K562 (cell line): ENCODE measurements around the gene SLC43A2. TPM values are rescaled to one million over a fixed set of nuclear protein-coding genes. Genes with fewer than 3 reads are reported as not detected.

Experiments used
- BMI1 ChIP-seq: fragments of 150-350 bp; IDR thresholded peaks from 2 replicates; pipeline ENCODE4 v1.6.1; 2014; ENCODE audit warnings: low read length
- CSDE1 ChIP-seq, 2 experiments: fragments of 450-650 bp; IDR thresholded peaks; 2 replicates each; pipeline ENCODE4 v1.6.1; 2016; ENCODE audit warnings: mild to moderate bottlenecking in 1 of 2
- FUS ChIP-seq: fragments of 200-400 bp; formaldehyde crosslinking; optimal IDR thresholded peaks from 2 replicates; pipeline ENCODE3; 2017; ENCODE audit warnings: low read depth, low read length
- KDM2B ChIP-seq: fragments of 250-450 bp; sonication (Bioruptor Pico); IDR thresholded peaks from 2 replicates; pipeline ENCODE4 v1.8.0; 2021; ENCODE audit warnings: mild to moderate bottlenecking, moderate library complexity
- NR2F6 ChIP-seq: fragments of 450-650 bp; formaldehyde crosslinking; IDR thresholded peaks from 2 replicates; pipeline ENCODE4 v1.4.0; 2020; ENCODE audit warnings: mild to moderate bottlenecking
- PCBP2 ChIP-seq: fragments of 200-400 bp; formaldehyde crosslinking; IDR thresholded peaks from 2 replicates; pipeline ENCODE4 v1.6.1; 2018; ENCODE audit warnings: low read length, low read depth, mild to moderate bottlenecking, moderate library complexity; ENCODE audit not compliant: poor library complexity, severe bottlenecking
- PHF21A ChIP-seq: fragments of 450-650 bp; IDR thresholded peaks from 2 replicates; pipeline ENCODE4 v1.6.1; 2017; ENCODE audit warnings: low read depth, borderline replicate concordance
- PTTG1 ChIP-seq: fragments of 450-650 bp; IDR thresholded peaks from 2 replicates; pipeline ENCODE4 v1.6.1; 2016; ENCODE audit warnings: low read depth, mild to moderate bottlenecking, missing genetic modification characterization, missing compliant biosample characterization
- SAP30 ChIP-seq: fragments of 200-600 bp; sonication (generic); IDR thresholded peaks from 2 replicates; pipeline ENCODE4 v1.6.1; 2012; ENCODE audit warnings: borderline replicate concordance, low read depth, mild to moderate bottlenecking, moderate library complexity, low read length, control low read depth, inconsistent platforms; ENCODE audit not compliant: insufficient read depth, poor library complexity, severe bottlenecking
- TCF7 ChIP-seq: sonication (generic); IDR thresholded peaks from 2 replicates; pipeline ENCODE4 v1.6.1; 2016; ENCODE audit warnings: antibody characterized with exemption, borderline replicate concordance
- TFAM ChIP-seq: fragments of 250-450 bp; sonication (Bioruptor Pico); conservative IDR thresholded peaks from 2 replicates; pipeline ENCODE4 v1.5.0; 2021; ENCODE audit warnings: mild to moderate bottlenecking, moderate library complexity
- ZNF24 ChIP-seq: fragments of 450-650 bp; IDR thresholded peaks from 2 replicates; pipeline ENCODE4 v1.6.1; 2016
- ZNF274 ChIP-seq: IDR thresholded peaks from 2 replicates; pipeline ENCODE4 v1.6.1; 2011; ENCODE audit warnings: low read depth, mild to moderate bottlenecking, low read length, moderate library complexity, borderline replicate concordance
- polyA plus RNA-seq, 8 experiments: library from polyadenylated mRNA; depleted of rRNA in 4 of 8; stranded (reverse) in 5 of 8; unstranded in 3 of 8; fragments of >200 nt; fragmentation: Nextera tagmentation in 2 of 8; fragmentation: Illumina TruSeq in 1 of 8; extraction: Ambion mirVana in 2 of 8; extraction: Trizol in 1 of 8; gene quantifications; 2 replicates each; pipeline versions ENCODE4 v1.2.1 to v1.2.3, GENCODE V29; 2011 to 2014; ENCODE audit warnings: inconsistent platforms in 1 of 8, missing spikeins in 1 of 8
- total RNA-seq, 7 experiments: library from RNA; depleted of rRNA in 6 of 7; stranded (reverse); fragments of >200 nt in 6 of 7; fragmentation: Illumina TruSeq in 2 of 7; extraction: Trizol in 2 of 7; gene quantifications; 2 replicates each; pipeline versions ENCODE4 v1.2.1 to v1.2.3, GENCODE V29; 2011 to 2021; ENCODE audit warnings: low replicate concordance in 1 of 7
- TF ChIP-seq, protein P1 (sequence below), 2 experiments: fragments of 450-650 bp; formaldehyde crosslinking in 1 of 2; IDR thresholded peaks; 2 replicates each; pipeline versions ENCODE4 v1.4.0 to v1.6.1; 2014 to 2020; ENCODE audit warnings: mild to moderate bottlenecking in 2 of 2, borderline replicate concordance in 1 of 2, low read depth in 1 of 2
- TF ChIP-seq, protein P2 (sequence below): sonication (generic); formaldehyde crosslinking; IDR thresholded peaks from 2 replicates; pipeline ENCODE4 v1.8.0; 2022; ENCODE audit warnings: mild to moderate bottlenecking, missing genetic modification reagents
- TF ChIP-seq, protein P3 (sequence below): fragments of 450-650 bp; IDR thresholded peaks from 2 replicates; pipeline ENCODE4 v1.6.1; 2016; ENCODE audit warnings: borderline replicate concordance

Gene SLC43A2
- total and polyA plus RNA-seq, 9 of the 15 experiments (the other 6 are each of a cell fraction or from before 2014, with no cell fraction given), result 0.03 to 10.2 (median 3.6) TPM

DNA sequence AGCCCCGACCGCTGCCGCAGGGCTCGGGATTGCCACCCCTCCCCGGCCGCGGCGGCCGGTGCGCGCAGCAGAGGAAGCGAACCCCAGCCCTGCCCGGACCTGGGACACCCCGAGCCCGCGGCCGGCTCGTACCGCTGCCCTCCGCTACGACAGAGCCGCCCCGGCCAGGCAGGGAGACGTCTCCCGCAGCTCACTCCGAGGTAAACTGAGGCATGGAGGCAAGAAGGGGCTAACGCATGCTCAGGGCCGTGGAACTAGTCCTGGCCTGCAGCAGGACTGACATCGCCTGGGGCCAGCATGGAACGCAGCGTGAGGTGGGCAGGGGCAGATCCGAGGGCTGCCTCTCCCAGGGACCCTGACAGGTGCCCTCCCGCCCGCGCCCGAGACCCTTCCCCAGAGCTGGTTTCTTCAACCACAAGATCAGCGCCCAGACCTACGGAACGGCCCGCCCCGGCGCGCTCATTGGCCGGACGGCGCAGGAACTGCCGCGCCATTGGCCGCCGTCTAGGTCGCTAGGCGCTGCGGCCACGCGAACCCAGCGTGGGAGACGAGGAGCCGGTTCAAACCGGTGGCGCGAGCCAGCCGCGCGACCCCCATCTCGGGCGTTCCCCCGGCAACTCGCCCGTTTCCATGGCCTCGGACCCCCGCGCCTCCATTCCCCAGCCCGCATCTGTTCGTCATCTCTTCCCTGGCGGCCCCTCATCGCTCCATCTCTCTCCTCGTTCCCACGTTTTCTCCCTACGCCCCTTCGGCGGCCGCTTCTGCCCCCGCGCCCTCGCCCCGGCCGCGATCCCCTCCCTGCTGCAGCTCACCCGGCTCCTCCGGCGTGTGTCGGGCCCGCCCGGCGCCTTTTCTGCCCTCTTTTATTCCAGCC, at the start of gene SLC43A2 (continued):
- TF ChIP-seq PTTG1 (no peak), PCBP2 (no peak), NR2F6 (CRISPR knock-in tag) (no peak), SAP30 (peak; percentile 6), BMI1 (no peak), PHF21A (no peak), ZNF24 (no peak), ZNF274 (no peak), KDM2B (CRISPR knock-in tag) (no peak), CSDE1 (IDR thresholded peaks at IDR 0.05) (no peak), TCF7 (no peak), TFAM (no peak), FUS (no peak)
- TF ChIP-seq, protein P1, sequence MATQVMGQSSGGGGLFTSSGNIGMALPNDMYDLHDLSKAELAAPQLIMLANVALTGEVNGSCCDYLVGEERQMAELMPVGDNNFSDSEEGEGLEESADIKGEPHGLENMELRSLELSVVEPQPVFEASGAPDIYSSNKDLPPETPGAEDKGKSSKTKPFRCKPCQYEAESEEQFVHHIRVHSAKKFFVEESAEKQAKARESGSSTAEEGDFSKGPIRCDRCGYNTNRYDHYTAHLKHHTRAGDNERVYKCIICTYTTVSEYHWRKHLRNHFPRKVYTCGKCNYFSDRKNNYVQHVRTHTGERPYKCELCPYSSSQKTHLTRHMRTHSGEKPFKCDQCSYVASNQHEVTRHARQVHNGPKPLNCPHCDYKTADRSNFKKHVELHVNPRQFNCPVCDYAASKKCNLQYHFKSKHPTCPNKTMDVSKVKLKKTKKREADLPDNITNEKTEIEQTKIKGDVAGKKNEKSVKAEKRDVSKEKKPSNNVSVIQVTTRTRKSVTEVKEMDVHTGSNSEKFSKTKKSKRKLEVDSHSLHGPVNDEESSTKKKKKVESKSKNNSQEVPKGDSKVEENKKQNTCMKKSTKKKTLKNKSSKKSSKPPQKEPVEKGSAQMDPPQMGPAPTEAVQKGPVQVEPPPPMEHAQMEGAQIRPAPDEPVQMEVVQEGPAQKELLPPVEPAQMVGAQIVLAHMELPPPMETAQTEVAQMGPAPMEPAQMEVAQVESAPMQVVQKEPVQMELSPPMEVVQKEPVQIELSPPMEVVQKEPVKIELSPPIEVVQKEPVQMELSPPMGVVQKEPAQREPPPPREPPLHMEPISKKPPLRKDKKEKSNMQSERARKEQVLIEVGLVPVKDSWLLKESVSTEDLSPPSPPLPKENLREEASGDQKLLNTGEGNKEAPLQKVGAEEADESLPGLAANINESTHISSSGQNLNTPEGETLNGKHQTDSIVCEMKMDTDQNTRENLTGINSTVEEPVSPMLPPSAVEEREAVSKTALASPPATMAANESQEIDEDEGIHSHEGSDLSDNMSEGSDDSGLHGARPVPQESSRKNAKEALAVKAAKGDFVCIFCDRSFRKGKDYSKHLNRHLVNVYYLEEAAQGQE (IDR thresholded peaks at IDR 0.05; ENCODE audit: borderline replicate concordance), result no peak; the same call in 1 of the 2 replicates
- TF ChIP-seq, protein P1 (CRISPR knock-in tag; IDR thresholded peaks at IDR 0.05; ENCODE audit: low read depth), result no peak
- TF ChIP-seq, protein P2, sequence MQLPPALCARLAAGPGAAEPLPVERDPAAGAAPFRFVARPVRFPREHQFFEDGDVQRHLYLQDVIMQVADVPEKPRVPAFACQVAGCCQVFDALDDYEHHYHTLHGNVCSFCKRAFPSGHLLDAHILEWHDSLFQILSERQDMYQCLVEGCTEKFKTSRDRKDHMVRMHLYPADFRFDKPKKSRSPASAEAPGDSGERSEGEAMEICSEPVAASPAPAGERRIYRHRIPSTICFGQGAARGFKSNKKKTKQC, result no peak
- TF ChIP-seq, protein P3, sequence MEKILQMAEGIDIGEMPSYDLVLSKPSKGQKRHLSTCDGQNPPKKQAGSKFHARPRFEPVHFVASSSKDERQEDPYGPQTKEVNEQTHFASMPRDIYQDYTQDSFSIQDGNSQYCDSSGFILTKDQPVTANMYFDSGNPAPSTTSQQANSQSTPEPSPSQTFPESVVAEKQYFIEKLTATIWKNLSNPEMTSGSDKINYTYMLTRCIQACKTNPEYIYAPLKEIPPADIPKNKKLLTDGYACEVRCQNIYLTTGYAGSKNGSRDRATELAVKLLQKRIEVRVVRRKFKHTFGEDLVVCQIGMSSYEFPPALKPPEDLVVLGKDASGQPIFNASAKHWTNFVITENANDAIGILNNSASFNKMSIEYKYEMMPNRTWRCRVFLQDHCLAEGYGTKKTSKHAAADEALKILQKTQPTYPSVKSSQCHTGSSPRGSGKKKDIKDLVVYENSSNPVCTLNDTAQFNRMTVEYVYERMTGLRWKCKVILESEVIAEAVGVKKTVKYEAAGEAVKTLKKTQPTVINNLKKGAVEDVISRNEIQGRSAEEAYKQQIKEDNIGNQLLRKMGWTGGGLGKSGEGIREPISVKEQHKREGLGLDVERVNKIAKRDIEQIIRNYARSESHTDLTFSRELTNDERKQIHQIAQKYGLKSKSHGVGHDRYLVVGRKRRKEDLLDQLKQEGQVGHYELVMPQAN, result peak; percentile 79
